ENCODE results near the gene EFNA3. TPM values are rescaled to one million over a fixed set of nuclear protein-coding genes. Genes with fewer than 3 reads are reported as not detected.

EFNA3 gene
- total RNA-seq, 4 donors from 2014 or later: 0.84 to 1.8 (median 1.6) TPM; not detected in 1

DNA sequence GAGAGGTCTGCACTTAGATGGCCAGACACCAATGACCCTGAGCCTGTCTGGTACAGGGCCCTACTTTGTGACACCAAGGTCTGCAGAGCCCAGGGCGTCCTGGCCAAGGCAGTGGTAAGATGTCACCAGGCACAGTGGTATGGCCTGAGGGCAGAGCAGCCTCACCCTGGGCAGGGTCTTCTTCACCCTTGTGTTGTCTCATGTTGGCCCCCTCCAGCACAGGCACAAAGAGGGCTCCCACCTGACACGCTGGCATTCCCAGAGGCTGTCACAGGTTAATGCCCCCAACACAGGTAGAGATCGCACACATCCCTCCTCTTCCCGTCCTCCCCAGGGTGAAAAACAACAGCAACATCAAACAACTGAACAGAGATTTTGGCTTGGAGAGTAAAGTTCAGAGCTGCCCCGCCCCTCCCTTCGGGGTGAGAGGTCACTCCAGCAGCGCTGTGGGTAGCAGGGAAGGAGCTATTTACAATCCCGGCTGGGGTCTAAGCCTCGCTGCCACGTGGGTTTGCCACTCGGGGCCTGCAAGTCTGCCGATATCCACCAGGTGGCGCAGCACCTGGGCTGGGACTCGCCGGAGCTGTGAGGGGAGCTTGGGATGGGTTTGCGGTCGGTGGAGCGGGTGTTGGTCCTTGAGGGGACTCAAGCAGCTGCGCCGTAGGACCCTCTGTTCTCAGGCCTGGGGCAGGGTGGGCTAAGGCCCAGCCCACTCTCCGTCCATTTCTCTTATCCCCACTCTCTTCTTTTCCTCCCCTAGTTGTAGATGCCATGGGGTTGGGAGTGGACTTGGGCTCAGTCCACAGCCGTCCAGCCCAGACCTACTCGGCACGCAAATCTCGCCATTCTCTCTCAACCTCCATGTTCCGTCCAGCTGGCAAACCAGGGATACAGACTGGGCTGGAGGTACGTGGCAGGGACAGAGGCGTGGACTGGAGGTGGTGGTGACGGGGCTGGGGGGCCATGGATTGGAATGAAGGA, 12.7 kb downstream of the EFNA3 start:
- TF ChIP-seq, protein P1, sequence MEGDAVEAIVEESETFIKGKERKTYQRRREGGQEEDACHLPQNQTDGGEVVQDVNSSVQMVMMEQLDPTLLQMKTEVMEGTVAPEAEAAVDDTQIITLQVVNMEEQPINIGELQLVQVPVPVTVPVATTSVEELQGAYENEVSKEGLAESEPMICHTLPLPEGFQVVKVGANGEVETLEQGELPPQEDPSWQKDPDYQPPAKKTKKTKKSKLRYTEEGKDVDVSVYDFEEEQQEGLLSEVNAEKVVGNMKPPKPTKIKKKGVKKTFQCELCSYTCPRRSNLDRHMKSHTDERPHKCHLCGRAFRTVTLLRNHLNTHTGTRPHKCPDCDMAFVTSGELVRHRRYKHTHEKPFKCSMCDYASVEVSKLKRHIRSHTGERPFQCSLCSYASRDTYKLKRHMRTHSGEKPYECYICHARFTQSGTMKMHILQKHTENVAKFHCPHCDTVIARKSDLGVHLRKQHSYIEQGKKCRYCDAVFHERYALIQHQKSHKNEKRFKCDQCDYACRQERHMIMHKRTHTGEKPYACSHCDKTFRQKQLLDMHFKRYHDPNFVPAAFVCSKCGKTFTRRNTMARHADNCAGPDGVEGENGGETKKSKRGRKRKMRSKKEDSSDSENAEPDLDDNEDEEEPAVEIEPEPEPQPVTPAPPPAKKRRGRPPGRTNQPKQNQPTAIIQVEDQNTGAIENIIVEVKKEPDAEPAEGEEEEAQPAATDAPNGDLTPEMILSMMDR (IDR thresholded peaks at IDR 0.05): peak in 2 of 3 donors; percentile 83 to 93
- ATAC-seq (ENCODE audit: low FRiP score) (peak; percentile 43), DNase-seq (ENCODE audit: low spot score) (peak; percentile 81)

DNA sequence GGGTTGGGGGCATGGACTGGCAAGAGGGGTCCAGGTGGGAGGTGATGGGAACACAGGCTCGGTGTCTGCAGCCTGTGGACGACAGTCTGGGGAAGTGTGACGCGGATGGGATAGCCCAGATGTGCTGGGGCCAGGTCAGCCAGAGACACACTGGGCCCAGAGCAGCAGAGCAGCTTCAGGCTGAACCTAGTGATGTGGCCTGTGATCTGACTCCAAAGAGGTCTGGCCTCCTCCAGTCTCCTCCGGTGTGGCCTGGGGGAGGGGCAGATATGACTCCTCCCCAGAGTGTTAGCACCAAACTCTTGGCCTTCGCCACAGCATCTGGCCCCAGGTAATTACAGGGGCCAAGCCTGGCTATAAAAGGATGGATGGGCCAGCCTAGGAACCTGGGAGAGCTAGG, 13.5 kb downstream of the EFNA3 start:
- DNase-seq (ENCODE audit: low spot score): no peak
- TF ChIP-seq, protein P1 (IDR thresholded peaks at IDR 0.05): no peak
- ATAC-seq (ENCODE audit: low FRiP score): no peak

DNA sequence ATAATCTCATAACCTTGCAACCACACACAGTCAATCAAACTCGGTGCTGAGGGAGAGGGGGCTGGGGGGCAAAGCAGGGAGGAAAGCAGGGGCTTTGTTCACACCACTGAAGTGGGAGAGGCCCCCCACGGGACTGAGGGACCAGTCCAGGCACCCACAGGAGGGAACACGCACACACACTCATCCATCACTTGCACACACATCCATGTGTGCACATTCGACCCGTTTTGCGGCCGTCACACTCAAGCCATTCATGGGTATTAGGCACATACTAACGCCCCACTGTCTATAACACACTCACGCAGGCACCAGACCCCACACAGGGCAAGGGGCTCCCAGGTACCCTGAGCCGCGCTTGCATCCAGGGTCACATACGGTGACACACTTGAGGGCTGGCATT, 14.0 kb downstream of the EFNA3 start:
- TF ChIP-seq, protein P1 (IDR thresholded peaks at IDR 0.05): no peak
- no peak for DNase-seq (ENCODE audit: low spot score)
- no peak for ATAC-seq (ENCODE audit: low FRiP score)

DNA sequence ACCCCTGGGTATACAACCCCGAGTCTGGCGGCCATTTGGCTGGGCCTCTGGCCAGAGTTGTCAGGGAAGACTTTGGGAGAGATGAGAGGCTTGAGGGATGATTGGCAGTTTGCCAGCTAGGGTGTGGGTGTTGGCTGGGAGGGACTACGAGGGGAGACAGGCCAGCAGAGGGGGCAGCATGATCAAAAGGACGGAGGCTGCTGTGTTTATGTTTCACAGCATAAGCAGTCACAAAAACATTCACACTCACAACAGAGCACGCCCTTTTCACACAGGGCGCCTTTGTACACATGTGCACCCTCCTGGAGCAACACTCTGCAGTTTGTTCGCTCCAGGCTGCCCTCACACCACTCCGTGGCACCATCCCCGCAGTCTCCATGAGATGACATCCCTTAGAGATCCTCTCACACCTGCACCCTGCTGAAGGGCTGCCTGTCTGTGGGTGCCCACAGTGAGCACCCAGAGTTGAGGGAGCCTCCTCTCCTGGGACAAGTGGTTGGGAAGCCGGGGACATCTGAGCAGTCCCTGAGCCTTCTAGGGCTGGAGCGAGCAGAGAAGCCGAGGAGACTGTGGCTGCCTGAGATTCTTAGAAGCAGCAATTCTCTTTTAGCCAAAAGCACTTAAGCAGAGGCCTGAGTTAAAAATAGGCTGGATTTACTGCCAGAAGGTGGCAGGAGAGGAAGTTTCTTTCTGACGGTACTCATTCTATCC, 15.4 kb downstream of the EFNA3 start:
- peak; percentile 13 for ATAC-seq (ENCODE audit: low FRiP score)
- TF ChIP-seq, protein P1 (IDR thresholded peaks at IDR 0.05): no peak
- no peak for DNase-seq (ENCODE audit: low spot score)

GRCh38 chr1:155094622-155094948, 15.9 kb downstream of the EFNA3 start:
- peak; percentile 73 for ATAC-seq (ENCODE audit: low FRiP score)
- TF ChIP-seq, protein P1 (IDR thresholded peaks at IDR 0.05): no peak
- no peak for DNase-seq (ENCODE audit: low spot score)

- TF ChIP-seq, protein P1 (IDR thresholded peaks at IDR 0.05): no peak
- DNase-seq (ENCODE audit: low spot score): no peak
- ATAC-seq (ENCODE audit: low FRiP score): no peak
These were observed 20.7 kb downstream of the EFNA3 start for GRCh38 chr1:155099331-155099730.
